CD4-positive, alpha-beta T cell (primary cell): ENCODE measurements around the gene BCAS1. TPM values are rescaled to one million over a fixed set of nuclear protein-coding genes. Genes with fewer than 3 reads are reported as not detected.

Experiments
- ATAC-seq: fragments of 200-7000 bp; cut with Tn5 transposase; one replicate; pipeline ENCODE4 v1.10.0; 2022; ENCODE audit warnings: mild to moderate bottlenecking; ENCODE audit not compliant: poor library complexity
- CTCF ChIA-PET: fragments of 350-600 bp; sonication (Branson Sonifier 250); formaldehyde crosslinking; loops from one replicate; lab custom pipeline; 2021; ENCODE audit warnings: antibody characterized with exemption, inconsistent platforms; lab: Charles Lee
- POLR2A ChIA-PET: fragments of 350-600 bp; sonication (Branson Sonifier 250); formaldehyde crosslinking; loops from one replicate; lab custom pipeline; 2021; ENCODE audit warnings: antibody characterized with exemption, inconsistent platforms; lab: Charles Lee
- DNase-seq, 14 experiments: peaks; one replicate each; pipeline ENCODE4 v3.0.0-alpha.2; 2013 to 2020; ENCODE audit warnings: mixed read lengths in 2 of 14
- H3K27ac ChIP-seq, 2 donors: one replicate each; pipeline versions ENCODE4 v1.5.1 to v1.7.0; 2013; ENCODE audit warnings: low read length in 2 of 2, low read depth in 1 of 2, mild to moderate bottlenecking in 1 of 2
- H3K27me3 ChIP-seq, 2 experiments: 1 replicate in 1 of 2; 2 replicates in 1 of 2; pipeline versions ENCODE4 v1.6.1 to v1.7.0; 2013; ENCODE audit warnings: low read length in 2 of 2, control low read depth in 1 of 2, mild to moderate bottlenecking in 1 of 2, moderate library complexity in 1 of 2; ENCODE audit not compliant: insufficient read depth in 2 of 2, control insufficient read depth in 1 of 2
- H3K36me3 ChIP-seq: one replicate; pipeline ENCODE4 v1.6.1; 2013; ENCODE audit warnings: low read length, control low read depth; ENCODE audit not compliant: insufficient read depth
- H3K4me1 ChIP-seq: one replicate; pipeline ENCODE4 v1.6.1; 2013; ENCODE audit warnings: low read length, control low read depth; ENCODE audit not compliant: insufficient read depth
- H3K4me3 ChIP-seq: one replicate; pipeline ENCODE4 v1.5.1; 2013; ENCODE audit warnings: mild to moderate bottlenecking, low read length, moderate library complexity
- H3K9me3 ChIP-seq, 2 experiments: 1 replicate in 1 of 2; 2 replicates in 1 of 2; pipeline versions ENCODE4 v1.6.1 to v1.7.0; 2013; ENCODE audit warnings: low read length in 2 of 2, mild to moderate bottlenecking in 2 of 2, control low read depth in 1 of 2, moderate library complexity in 1 of 2; ENCODE audit not compliant: control insufficient read depth in 1 of 2, insufficient read depth in 1 of 2
- H3K27ac Mint-ChIP-seq: one replicate; pipeline ENCODE4 v1.8.0; 2020; ENCODE audit warnings: mixed read lengths
- H3K27me3 Mint-ChIP-seq: one replicate; pipeline ENCODE4 v1.8.0; 2021; ENCODE audit warnings: mixed read lengths
- H3K36me3 Mint-ChIP-seq: one replicate; pipeline ENCODE4 v1.8.0; 2021; ENCODE audit warnings: low read depth, mixed read lengths
- H3K4me1 Mint-ChIP-seq: one replicate; pipeline ENCODE4 v1.8.0; 2021; ENCODE audit warnings: low read depth, mixed read lengths
- H3K4me3 Mint-ChIP-seq: one replicate; pipeline ENCODE4 v1.8.0; 2020; ENCODE audit warnings: mild to moderate bottlenecking, mixed read lengths
- H3K9me3 Mint-ChIP-seq: one replicate; pipeline ENCODE4 v1.8.0; 2020; ENCODE audit warnings: mixed read lengths
- intact Hi-C, 2 experiments: fragments of 100-400 bp; cut with DNase I in 1 of 2; cut with micrococcal nuclease in 1 of 2; formaldehyde crosslinking; loops; one replicate each; pipeline versions ENCODE4 v1.15.1 to v1.9.0; 2023 to 2025; cut with DNase I, micrococcal nuclease
- total RNA-seq, 174 experiments: library from RNA in 2 of 174; stranded (reverse) in 2 of 174; gene quantifications; one replicate each; pipeline ENCODE4 v1.2.3 and lab custom pipeline; 2021 to 2026
- TF ChIP-seq, protein P1 (sequence below): fragments of 200-600 bp; IDR thresholded peaks from one replicate; pipeline ENCODE4 v1.8.0; 2022; ENCODE audit warnings: antibody characterized with exemption, mild to moderate bottlenecking

Gene BCAS1
- total RNA-seq, 2 experiments from 2014 or later, result 0.20 to 0.27 TPM

DNA sequence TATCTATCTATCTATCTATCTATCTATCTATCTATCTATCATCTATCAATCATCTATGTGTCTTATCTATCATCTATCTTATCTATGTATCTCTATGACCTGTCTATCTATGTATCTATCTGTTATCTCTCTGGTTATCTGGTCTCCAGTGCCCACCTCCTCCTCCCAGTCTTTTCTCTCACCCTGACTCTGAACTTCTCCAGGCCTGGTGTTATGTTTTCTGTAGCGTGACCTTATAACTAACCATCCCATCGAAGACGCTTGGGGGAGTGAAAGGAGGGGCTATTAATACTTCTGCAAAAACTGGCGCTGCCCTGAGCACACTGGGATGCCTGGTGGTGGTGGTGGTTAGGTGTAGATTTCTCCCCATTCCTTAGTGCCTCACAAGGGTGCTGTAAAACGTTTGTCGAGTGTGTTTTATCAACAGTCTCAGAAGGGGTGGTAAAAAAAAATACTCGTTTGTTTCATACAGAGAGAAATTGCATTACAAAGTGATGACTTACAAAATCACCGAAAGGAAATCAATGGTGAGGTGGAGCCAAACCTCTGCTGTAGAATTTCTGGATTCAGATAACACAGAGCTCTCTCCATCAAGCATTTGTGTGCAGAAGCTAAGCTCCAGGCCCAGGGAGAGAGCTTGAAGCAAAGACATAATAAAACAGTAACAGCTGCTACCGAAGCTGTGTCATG is 156.2 kb downstream of the BCAS1 start:
- Mint-ChIP-seq H3K36me3 (no peaks in the 10 kb centered on the region), H3K4me1 (peaks cover 21% of the 10 kb centered on the region), H3K9me3 (no peaks in the 10 kb centered on the region), H3K27me3 (no peaks in the 10 kb centered on the region), H3K27ac (peak overlapping the region; percentile 61), H3K4me3 (peak overlapping the region; percentile 88)
- Histone ChIP-seq H3K9me3 (no peaks in the 10 kb centered on the region), H3K27me3 (no peaks in the 10 kb centered on the region), H3K4me3 (no peak overlapping the region), H3K4me1 (peaks cover 24% of the 10 kb centered on the region), H3K36me3 (no peaks in the 10 kb centered on the region), H3K27ac (no peak overlapping the region)
- intact Hi-C loops, result loop anchor here (2.0 to 10.0 kb wide), 3 partner anchors 43 to 211 kb away; no protein-coding TSS in a partner anchor
- CTCF ChIA-PET, result interaction anchor here (0.6 to 2.5 kb wide), 4 partner anchors 20 to 334 kb away, joined by 4 to 15 read pairs (median 8); no protein-coding TSS in a partner anchor
- POLR2A ChIA-PET, result interaction anchor here (1.1 to 3.7 kb wide), 8 partner anchors 21 to 334 kb away, joined by 3 to 24 read pairs (median 8); no protein-coding TSS in a partner anchor
- ATAC-seq (no peak), DNase-seq (no peak)
- TF ChIP-seq, protein P1, sequence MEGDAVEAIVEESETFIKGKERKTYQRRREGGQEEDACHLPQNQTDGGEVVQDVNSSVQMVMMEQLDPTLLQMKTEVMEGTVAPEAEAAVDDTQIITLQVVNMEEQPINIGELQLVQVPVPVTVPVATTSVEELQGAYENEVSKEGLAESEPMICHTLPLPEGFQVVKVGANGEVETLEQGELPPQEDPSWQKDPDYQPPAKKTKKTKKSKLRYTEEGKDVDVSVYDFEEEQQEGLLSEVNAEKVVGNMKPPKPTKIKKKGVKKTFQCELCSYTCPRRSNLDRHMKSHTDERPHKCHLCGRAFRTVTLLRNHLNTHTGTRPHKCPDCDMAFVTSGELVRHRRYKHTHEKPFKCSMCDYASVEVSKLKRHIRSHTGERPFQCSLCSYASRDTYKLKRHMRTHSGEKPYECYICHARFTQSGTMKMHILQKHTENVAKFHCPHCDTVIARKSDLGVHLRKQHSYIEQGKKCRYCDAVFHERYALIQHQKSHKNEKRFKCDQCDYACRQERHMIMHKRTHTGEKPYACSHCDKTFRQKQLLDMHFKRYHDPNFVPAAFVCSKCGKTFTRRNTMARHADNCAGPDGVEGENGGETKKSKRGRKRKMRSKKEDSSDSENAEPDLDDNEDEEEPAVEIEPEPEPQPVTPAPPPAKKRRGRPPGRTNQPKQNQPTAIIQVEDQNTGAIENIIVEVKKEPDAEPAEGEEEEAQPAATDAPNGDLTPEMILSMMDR, result no peak

DNA sequence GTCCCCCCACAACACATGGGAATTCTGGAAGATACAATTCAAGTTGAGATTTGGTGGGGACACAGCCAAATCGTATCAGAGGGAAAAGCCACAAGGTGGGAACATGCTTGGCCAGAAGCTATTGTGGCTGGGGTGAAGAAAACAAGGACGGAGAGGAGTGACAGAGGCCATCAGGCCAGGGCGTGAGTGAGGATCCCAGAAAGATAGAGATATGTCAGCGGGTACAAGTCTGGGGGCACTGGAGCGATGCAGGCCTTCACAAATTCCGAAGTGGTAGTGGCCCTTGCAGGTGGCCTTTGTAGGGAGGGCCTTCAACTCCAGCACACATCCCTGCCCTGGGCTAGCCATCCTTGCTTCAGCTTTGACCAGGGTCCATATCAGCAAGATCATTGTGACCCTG is 159.1 kb downstream of the BCAS1 start:
- ChIA-PET POLR2A (interaction anchor here (1.1 kb wide), 1 partner anchor 39 kb away, joined by 4 read pairs; no protein-coding TSS in a partner anchor), CTCF (no interaction called here)
- ATAC-seq (no peak), DNase-seq (no peak)
- Mint-ChIP-seq H3K27me3 (no peaks in the 10 kb centered on the region), H3K9me3 (no peaks in the 10 kb centered on the region), H3K36me3 (no peaks in the 10 kb centered on the region), H3K4me1 (peaks cover 21% of the 10 kb centered on the region), H3K27ac (no peak overlapping the region), H3K4me3 (no peak overlapping the region)
- intact Hi-C loops, result loop anchor here in 1 of 2 experiments (10.0 kb wide), 1 partner anchor 156 kb away; no protein-coding TSS in a partner anchor
- H3K27me3 ChIP-seq, result no peaks in the 10 kb centered on the region
- H3K4me3 ChIP-seq, result no peak overlapping the region
- no peak overlapping the region for H3K27ac ChIP-seq
- H3K4me1 ChIP-seq, result peaks cover 15% of the 10 kb centered on the region
- no peaks in the 10 kb centered on the region for H3K9me3 ChIP-seq
- TF ChIP-seq, protein P1, result no peak
- H3K36me3 ChIP-seq, result no peaks in the 10 kb centered on the region

DNA sequence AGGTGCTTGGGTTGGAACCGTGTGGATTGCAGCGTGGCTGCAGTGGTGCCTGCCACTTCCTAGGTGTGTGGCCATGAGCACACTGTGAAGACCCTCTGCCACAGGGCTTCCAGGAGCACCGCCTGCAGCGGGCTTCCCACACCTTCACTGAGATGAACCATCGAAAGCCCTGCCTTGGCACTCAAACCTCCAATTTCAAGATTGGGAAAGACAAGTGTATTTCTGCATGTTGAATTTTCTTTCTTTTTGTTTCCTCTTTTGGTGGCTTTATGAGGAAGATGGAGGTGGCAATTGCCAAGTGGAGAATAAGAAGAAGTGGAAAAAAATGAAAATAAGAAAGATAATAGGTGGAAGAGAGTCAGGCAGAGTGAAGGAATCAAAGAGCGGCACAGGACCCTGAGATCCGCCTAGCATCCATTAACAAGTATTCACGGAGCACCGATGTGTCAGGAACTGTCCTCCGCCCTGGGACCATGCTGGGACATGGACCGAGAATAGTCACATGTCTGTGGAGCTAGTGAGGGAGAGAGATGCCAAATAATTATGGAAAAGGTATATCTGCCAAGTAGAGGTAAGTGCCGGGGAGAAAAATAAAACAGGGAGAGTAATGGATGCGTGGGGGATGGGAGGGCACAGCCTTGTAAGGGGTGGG is 159.9 kb downstream of the BCAS1 start:
- H3K4me3 ChIP-seq, result no peak overlapping the region
- CTCF ChIA-PET, result no interaction called here
- no peaks in the 10 kb centered on the region for H3K27me3 ChIP-seq
- TF ChIP-seq, protein P1, result no peak
- peaks cover 7% of the 10 kb centered on the region for H3K4me1 ChIP-seq
- intact Hi-C loops, result loop anchor here in 1 of 2 experiments (10.0 kb wide), 1 partner anchor 156 kb away; no protein-coding TSS in a partner anchor
- POLR2A ChIA-PET, result no interaction called here
- no peaks in the 10 kb centered on the region for H3K27me3 Mint-ChIP-seq
- no peak overlapping the region for H3K27ac ChIP-seq
- no peaks in the 10 kb centered on the region for H3K36me3 ChIP-seq
- DNase-seq, result no peak
- H3K9me3 Mint-ChIP-seq, result no peaks in the 10 kb centered on the region
- H3K27ac Mint-ChIP-seq, result no peak overlapping the region
- no peak overlapping the region for H3K4me3 Mint-ChIP-seq
- H3K36me3 Mint-ChIP-seq, result no peaks in the 10 kb centered on the region
- no peak for ATAC-seq
- peaks cover 17% of the 10 kb centered on the region for H3K4me1 Mint-ChIP-seq
- no peaks in the 10 kb centered on the region for H3K9me3 ChIP-seq
